ENCODE results near the gene HCAR1. TPM values are rescaled to one million over a fixed set of nuclear protein-coding genes. Genes with fewer than 3 reads are reported as not detected.

HCAR1 gene
- total and polyA plus RNA-seq, 2 experiments from 2014 or later: not detected

DNA sequence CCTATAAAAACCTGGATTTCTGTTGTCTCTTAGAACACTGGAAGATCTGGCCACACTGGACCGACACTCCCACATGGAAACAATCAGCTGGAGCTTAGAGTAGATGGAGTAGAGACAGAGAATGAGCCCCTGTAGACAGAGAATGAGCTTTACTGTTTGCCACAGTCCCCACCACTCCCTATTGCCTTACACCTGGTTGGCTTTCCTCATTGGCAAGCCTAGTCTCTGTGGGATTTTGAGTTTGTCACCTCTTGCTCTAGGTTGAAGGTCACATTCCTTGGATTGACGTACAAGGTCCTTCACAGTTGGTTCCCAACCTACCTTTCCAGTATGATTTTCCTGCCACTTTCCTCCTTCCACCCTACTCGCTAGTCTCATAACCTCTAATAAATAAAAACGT, 2.0 kb upstream of the HCAR1 start:
- no peak overlapping the region for H3K27ac ChIP-seq
- no peak for DNase-seq (ENCODE audit: low read depth in 1 of 2, low spot score in 1 of 2)
- H3K9me3 ChIP-seq (ENCODE audit: low read depth): no peaks in the 10 kb centered on the region
- TF ChIP-seq, protein P1, sequence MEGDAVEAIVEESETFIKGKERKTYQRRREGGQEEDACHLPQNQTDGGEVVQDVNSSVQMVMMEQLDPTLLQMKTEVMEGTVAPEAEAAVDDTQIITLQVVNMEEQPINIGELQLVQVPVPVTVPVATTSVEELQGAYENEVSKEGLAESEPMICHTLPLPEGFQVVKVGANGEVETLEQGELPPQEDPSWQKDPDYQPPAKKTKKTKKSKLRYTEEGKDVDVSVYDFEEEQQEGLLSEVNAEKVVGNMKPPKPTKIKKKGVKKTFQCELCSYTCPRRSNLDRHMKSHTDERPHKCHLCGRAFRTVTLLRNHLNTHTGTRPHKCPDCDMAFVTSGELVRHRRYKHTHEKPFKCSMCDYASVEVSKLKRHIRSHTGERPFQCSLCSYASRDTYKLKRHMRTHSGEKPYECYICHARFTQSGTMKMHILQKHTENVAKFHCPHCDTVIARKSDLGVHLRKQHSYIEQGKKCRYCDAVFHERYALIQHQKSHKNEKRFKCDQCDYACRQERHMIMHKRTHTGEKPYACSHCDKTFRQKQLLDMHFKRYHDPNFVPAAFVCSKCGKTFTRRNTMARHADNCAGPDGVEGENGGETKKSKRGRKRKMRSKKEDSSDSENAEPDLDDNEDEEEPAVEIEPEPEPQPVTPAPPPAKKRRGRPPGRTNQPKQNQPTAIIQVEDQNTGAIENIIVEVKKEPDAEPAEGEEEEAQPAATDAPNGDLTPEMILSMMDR (IDR thresholded peaks at IDR 0.05; ENCODE audit: low read depth, low read length): no peak
- H3K4me3 ChIP-seq: no peak overlapping the region
- no peaks in the 10 kb centered on the region for H3K36me3 ChIP-seq
- H3K4me1 ChIP-seq (ENCODE audit: low read depth): no peaks in the 10 kb centered on the region
- no peaks in the 10 kb centered on the region for H3K27me3 ChIP-seq

DNA sequence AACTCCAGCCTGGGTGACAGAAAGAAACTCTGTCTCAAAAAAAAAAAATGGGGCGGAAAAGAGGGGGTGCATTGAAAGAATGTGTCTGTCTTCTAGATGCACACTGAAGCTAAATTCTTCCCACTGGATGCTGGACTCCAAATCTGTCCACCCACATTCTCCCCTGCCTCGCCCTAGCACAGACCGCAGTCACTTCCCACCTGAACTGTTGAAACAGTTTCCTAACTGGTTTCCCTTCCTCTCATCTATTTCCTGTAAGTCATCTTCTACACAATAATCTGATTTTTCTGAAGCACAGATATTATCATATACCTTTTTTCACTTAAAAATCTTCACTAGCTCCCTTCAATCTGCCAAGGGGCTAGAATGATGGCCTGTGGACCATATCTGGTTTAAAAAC, 1.5 kb upstream of the HCAR1 start:
- H3K27me3 ChIP-seq: no peaks in the 10 kb centered on the region
- TF ChIP-seq, protein P1 (IDR thresholded peaks at IDR 0.05; ENCODE audit: low read depth, low read length): no peak
- no peaks in the 10 kb centered on the region for H3K4me1 ChIP-seq (ENCODE audit: low read depth)
- H3K27ac ChIP-seq: no peak overlapping the region
- no peaks in the 10 kb centered on the region for H3K9me3 ChIP-seq (ENCODE audit: low read depth)
- DNase-seq (ENCODE audit: low read depth in 1 of 2, low spot score in 1 of 2): no peak
- no peaks in the 10 kb centered on the region for H3K36me3 ChIP-seq
- H3K4me3 ChIP-seq: no peak overlapping the region

DNA sequence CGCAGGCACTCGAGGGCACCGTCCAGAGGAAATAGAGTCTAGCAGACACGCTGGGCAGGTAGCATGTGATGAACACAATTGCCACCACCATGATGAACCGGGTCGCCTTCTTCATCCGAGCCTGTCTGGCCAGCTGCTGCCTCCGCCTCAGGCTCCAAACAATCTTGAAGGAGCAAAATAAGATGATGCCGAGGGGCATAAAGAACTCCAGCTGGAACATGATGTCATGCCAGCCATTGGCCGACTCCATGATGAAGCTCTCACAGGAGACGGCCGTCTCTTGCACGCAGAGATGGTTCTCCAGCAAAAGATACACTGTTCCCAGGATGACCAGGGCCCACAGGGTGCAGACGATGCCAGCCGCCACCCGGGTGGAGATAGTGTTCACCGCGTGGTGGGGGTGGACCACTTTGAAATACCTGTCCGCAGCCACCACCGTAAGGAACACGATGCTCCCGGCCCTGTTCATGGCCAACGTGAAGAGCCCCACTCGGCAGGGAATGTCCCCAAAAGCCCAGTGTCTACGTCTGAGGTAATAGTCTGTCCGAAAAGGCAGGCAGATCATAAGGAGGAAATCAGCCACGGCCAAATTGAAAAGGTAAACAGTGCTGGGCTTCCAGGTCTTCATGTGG, 945 bp downstream of the HCAR1 start:
- Histone ChIP-seq H3K36me3 (no peaks in the 10 kb centered on the region), H3K4me3 (no peak overlapping the region), H3K4me1 (ENCODE audit: low read depth) (no peaks in the 10 kb centered on the region), H3K27ac (no peak overlapping the region), H3K9me3 (ENCODE audit: low read depth) (no peaks in the 10 kb centered on the region), H3K27me3 (no peaks in the 10 kb centered on the region)
- DNase-seq (ENCODE audit: low read depth in 1 of 2, low spot score in 1 of 2): no peak
- TF ChIP-seq, protein P1 (IDR thresholded peaks at IDR 0.05; ENCODE audit: low read depth, low read length): no peak

DNA sequence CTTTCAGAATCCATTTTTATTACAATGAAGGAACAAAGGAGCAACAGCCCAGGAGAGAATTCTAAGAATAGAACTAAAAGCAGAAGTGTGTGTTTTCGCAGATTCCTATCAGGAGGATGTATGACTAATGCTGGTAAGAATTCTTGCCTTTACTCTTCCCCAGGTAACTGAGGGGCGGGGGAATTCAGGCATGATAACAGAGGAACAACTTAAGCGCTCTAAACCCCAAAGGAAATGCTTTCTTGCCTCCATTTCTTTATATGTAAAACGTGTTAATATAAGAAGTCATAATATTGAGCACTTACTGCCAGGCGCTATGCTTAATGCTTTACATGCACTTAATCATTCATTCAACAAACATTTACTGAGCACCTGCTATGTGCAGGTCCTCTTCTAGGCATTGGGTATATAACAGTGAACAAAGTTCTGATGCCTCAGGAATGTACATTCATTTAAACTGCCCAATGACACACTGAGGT, 4.5 kb downstream of the HCAR1 start:
- TF ChIP-seq, protein P1 (IDR thresholded peaks at IDR 0.05; ENCODE audit: low read depth, low read length): no peak
- H3K9me3 ChIP-seq (ENCODE audit: low read depth): no peaks in the 10 kb centered on the region
- no peaks in the 10 kb centered on the region for H3K4me1 ChIP-seq (ENCODE audit: low read depth)
- no peaks in the 10 kb centered on the region for H3K27me3 ChIP-seq
- no peak overlapping the region for H3K27ac ChIP-seq
- no peak for DNase-seq (ENCODE audit: low read depth in 1 of 2, low spot score in 1 of 2)
- H3K36me3 ChIP-seq: no peaks in the 10 kb centered on the region
- no peak overlapping the region for H3K4me3 ChIP-seq

DNA sequence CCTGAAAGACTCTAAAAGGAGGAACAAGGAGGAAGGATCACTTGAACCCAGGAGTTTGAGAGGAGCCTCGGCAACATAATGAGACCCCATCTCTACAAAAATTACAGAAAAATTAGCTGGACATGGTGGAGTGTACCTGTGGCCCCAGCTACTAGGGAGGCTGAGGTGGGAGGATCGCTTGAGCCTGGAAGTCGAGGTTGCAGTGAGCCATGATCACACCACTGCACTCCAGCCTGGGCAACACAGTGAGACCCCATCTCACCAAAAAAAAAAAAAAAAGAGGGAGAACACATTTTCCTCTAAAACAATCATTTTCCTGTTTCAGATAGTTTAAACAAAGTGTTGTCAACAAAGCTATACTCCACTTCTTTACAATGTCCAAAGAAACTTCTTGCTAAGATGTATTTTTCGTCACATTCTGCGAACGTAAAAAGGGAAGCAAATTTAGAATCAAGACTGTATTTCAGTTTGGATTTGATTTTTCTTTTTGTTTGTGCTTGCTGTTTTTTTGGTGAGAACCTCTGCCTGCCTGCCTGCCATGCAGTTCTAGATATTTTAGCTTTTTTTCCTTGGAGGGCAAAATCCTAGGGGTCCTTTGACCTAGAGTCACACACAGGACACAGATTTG, 5.1 kb downstream of the HCAR1 start:
- no peak for DNase-seq (ENCODE audit: low read depth in 1 of 2, low spot score in 1 of 2)
- H3K4me3 ChIP-seq: no peak overlapping the region
- no peaks in the 10 kb centered on the region for H3K36me3 ChIP-seq
- no peak overlapping the region for H3K27ac ChIP-seq
- TF ChIP-seq, protein P1 (IDR thresholded peaks at IDR 0.05; ENCODE audit: low read depth, low read length): no peak
- H3K4me1 ChIP-seq (ENCODE audit: low read depth): no peaks in the 10 kb centered on the region
- H3K27me3 ChIP-seq: no peaks in the 10 kb centered on the region
- H3K9me3 ChIP-seq (ENCODE audit: low read depth): no peaks in the 10 kb centered on the region

Measured in cardiac muscle cell (in vitro differentiated cells and primary cell).